Aorta (tissue), 5 donors: ENCODE data around the gene KNL1. TPM values are rescaled to one million over a fixed set of nuclear protein-coding genes. Genes with fewer than 3 reads are reported as not detected.
"Not testable (repeated sequence)": the region's sequence is repeated elsewhere in the genome, so short reads cannot be mapped to it uniquely, and the experiment has no call there.

ENCODE experiments used
- ATAC-seq: fragments of 200-7000 bp; cut with Tn5 transposase; one replicate; pipeline ENCODE4 v1.9.1; 2022; ENCODE audit warnings: moderate library complexity; ENCODE audit not compliant: low FRiP score
- DNase-seq, 2 donors: peaks; one replicate each; pipeline ENCODE4 v3.0.0-alpha.2; 2020
- H3K27ac ChIP-seq, 2 donors: one replicate each; pipeline ENCODE4 v1.5.1; 2013; ENCODE audit warnings: low read length in 2 of 2, mild to moderate bottlenecking in 2 of 2, moderate library complexity in 2 of 2, control low read depth in 1 of 2, inconsistent platforms in 1 of 2, low read depth in 1 of 2
- H3K27me3 ChIP-seq, 2 donors: one replicate each; pipeline ENCODE4 v1.6.1; 2013; ENCODE audit warnings: control low read depth in 1 of 2, low read length in 1 of 2, mild to moderate bottlenecking in 1 of 2, moderate library complexity in 1 of 2; ENCODE audit not compliant: insufficient read depth in 2 of 2, control insufficient read depth in 1 of 2
- H3K36me3 ChIP-seq, 2 donors: one replicate each; pipeline ENCODE4 v1.6.1; 2013; ENCODE audit warnings: control low read depth in 1 of 2, low read length in 1 of 2, mild to moderate bottlenecking in 1 of 2; ENCODE audit not compliant: insufficient read depth in 2 of 2, control insufficient read depth in 1 of 2
- H3K4me1 ChIP-seq, 2 donors: one replicate each; pipeline ENCODE4 v1.6.1; 2013; ENCODE audit warnings: low read length in 2 of 2, control low read depth in 1 of 2, mild to moderate bottlenecking in 1 of 2, moderate library complexity in 1 of 2; ENCODE audit not compliant: insufficient read depth in 2 of 2, control insufficient read depth in 1 of 2
- H3K4me3 ChIP-seq, 2 donors: one replicate each; pipeline ENCODE4 v1.5.1; 2013; ENCODE audit warnings: low read length in 2 of 2, control low read depth in 1 of 2, mild to moderate bottlenecking in 1 of 2
- H3K9me3 ChIP-seq: one replicate; pipeline ENCODE4 v1.6.1; 2013; ENCODE audit warnings: mild to moderate bottlenecking, low read length; ENCODE audit not compliant: control insufficient read depth
- WGBS, 2 donors: extraction: QIAGEN DNeasy Blood & Tissue Kit; methylation state at CpG; one replicate each; pipeline ENCODE4 v1.1.7; 2013; 5-methylcytosine and 5-hydroxymethylcytosine counted together
- intact Hi-C, 2 donors: fragments of 100-400 bp; cut with DNase I; formaldehyde crosslinking; loops; one replicate each; pipeline versions ENCODE4 v1.14.2 to v1.15.0; 2022
- polyA plus RNA-seq, 2 donors: library from polyadenylated mRNA; stranded (reverse); fragments of 200-250 nt; gene quantifications; one replicate each; pipeline ENCODE4 v1.2.3, GENCODE V29; 2013
- total RNA-seq, 2 donors: library from RNA; stranded (reverse); fragmentation: NEBNext Ultra II Directional; extraction: Animal tissue kit (Norgen Biotek cat#: 25700); gene quantifications; one replicate each; pipeline ENCODE4 v1.2.1, GENCODE V29; 2021
- donor health status: healthy with polysubstance abuse.
- donor health status: Bipolar disorder and iron deficiency.
- donor health status: DM: no; HTN: no; CAD: no.
- donor health status: DM: no; HTN: no; CAD: no.
- donor health status: DM: yes; HTN: yes; CAD: no.

KNL1 gene
- total and polyA plus RNA-seq, 4 donors, result 0.03 to 1.6 (median 0.46) TPM

DNA sequence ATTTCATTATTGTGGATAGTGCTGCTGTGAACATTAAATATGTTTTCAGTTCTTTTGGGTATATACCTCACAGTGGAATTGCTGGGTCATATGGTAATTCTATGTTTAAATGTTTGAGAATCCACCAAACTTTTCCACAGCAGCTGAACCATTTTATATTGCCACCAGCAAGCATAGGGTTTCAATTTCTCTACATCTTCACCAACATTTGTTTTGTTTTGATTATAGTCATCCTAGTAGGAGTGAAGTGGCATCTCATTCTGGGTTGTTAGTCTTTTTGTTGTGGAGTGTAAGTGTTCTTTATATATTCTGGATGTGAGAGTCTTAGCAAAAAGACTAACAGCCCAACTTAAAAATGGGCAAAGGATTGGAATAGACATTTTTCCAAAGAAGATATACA, 18.9 kb upstream of the KNL1 start:
- Histone ChIP-seq H3K27ac (no peak overlapping the region), H3K4me1 (no peaks in the 10 kb centered on the region), H3K4me3 (no peak overlapping the region), H3K27me3 (no peaks in the 10 kb centered on the region), H3K36me3 (peaks cover 0 to 5% of the 10 kb centered on the region in 2 donors), H3K9me3 (no peaks in the 10 kb centered on the region)
- no peak for DNase-seq
- no peak for ATAC-seq
- intact Hi-C loops, result no loop called here

DNA sequence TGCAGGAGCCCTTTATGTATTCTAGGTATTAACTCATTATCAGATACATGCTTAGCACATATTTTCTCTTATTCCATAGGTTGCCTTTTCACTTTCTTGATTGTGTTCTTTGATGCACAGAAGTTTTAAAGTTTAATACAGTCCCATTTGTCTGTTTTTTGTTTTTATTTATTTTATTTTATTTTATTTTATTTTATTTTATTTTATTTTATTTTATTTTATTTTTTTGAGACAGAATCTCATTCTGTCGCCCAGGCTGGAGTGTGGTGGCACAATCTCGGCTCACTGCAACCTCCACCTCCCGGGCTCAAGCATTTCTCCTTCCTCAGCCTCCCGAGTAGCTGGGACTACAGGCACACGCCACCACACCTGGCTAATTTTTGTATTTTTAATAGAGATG, 17.1 kb upstream of the KNL1 start:
- H3K9me3 ChIP-seq, intact Hi-C loops, H3K27ac ChIP-seq, H3K4me1 ChIP-seq, DNase-seq, H3K36me3 ChIP-seq, ATAC-seq, H3K27me3 ChIP-seq, H3K4me3 ChIP-seq: not testable (repeated sequence)
- WGBS, 2 donors, result 96 to 97% methylated on average over 5 of the region's 5 CpGs

DNA sequence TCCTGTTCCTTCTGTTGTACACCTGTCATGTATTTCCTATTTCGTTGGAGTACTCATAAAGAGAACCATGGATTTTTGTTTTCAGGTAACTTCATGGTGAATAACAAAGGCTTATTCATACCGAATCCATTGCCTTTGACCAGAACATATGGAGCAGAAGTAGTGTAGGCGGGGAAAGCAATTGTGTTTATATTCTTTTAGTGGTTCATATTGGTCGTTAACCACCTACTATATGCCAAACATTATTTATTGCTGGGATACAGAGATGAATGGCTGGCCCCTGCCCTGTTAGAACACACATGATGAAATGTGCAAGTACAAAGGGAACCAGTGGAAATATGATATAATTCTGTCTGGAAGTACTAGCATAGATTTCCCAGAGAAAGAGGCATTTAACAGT, 15.2 kb upstream of the KNL1 start:
- Histone ChIP-seq H3K27ac (no peak overlapping the region), H3K4me1 (no peaks in the 10 kb centered on the region), H3K27me3 (no peaks in the 10 kb centered on the region), H3K4me3 (no peak overlapping the region), H3K9me3 (no peaks in the 10 kb centered on the region), H3K36me3 (peaks cover 0 to 3% of the 10 kb centered on the region in 2 donors)
- 78 to 91% methylated on average over 4 of the region's 4 CpGs for WGBS, 2 donors
- ATAC-seq (no peak), DNase-seq (no peak)
- intact Hi-C loops, result no loop called here

DNA sequence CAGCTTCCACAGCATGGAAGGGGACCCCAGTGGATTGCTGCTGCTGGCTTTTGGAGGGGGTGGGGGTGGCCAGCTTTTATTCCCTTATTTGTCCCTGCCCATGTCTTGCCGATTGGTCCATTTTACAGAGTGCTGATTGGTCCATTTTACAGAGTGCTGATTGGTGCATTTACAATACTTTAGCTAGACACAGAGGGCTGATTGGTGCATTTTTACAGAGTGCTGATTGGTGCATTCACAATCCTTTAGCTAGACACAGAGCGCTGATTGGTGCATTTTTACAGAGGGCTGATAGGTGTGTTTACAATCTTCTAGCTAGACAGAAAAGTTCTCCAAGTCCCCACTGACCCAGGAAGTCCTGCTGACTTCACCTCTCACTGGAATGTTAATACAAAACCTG, 12.3 kb upstream of the KNL1 start:
- ATAC-seq, intact Hi-C loops, H3K9me3 ChIP-seq, H3K4me1 ChIP-seq, H3K27me3 ChIP-seq, H3K4me3 ChIP-seq, H3K27ac ChIP-seq, DNase-seq, H3K36me3 ChIP-seq: not testable (repeated sequence)
- WGBS, 2 donors, result 63 to 95% methylated on average over 2 of the region's 2 CpGs

DNA sequence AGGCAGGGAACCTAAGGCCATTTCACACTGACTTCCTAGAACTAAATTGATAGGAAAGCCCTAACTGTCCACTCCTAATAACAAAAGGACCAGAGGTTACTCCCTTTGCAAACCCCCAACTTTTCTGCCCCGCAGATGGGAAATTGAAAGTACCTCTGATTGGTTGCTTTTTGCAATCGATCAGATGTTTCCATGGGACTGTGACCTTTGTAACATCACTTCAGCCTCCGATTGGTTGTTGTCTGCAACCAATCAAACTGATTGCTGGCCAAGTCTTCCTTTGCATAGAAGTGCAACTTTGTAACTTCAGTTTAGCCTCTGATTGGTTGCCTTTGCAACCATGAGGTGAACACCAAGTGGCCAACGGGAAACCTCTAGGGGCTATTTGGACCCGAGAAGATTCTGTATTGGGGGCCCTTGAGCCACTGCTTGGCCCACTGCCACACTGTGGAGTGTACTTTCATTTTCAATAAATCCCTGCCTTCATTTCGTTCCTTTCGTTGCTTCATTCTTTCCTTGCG, 11.3 kb upstream of the KNL1 start:
- Histone ChIP-seq H3K4me1 (no peaks in the 10 kb centered on the region), H3K27ac (no peak overlapping the region), H3K9me3 (no peaks in the 10 kb centered on the region), H3K4me3 (no peak overlapping the region), H3K36me3 (no peaks in the 10 kb centered on the region), H3K27me3 (no peaks in the 10 kb centered on the region)
- no peak for ATAC-seq
- intact Hi-C loops, result no loop called here
- DNase-seq, result no peak
- WGBS, 2 donors, result 66 to 70% methylated on average over 8 of the region's 8 CpGs

DNA sequence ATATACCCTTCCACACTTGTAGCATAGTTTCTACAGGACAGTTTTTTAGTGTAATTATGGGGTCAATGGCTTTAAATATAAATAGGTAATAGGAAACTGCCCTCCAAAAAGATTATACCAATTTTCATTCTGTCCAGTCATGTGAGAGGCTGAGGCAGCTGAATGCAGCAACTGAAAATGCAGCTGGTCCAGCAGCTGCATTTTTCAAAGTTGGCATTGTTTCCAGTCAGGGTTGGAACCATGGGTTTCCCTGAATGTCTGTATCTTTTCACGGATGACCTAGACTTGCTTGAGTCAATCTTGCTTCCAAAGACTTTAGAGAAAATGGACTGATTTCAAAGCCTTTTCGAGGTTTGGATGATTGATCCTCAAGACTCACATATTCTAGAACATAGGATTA, 9.9 kb upstream of the KNL1 start:
- intact Hi-C loops, result no loop called here
- 43% methylated on average over 2 of the region's 2 CpGs for WGBS, 2 donors
- no peaks in the 10 kb centered on the region for H3K27me3 ChIP-seq

DNA sequence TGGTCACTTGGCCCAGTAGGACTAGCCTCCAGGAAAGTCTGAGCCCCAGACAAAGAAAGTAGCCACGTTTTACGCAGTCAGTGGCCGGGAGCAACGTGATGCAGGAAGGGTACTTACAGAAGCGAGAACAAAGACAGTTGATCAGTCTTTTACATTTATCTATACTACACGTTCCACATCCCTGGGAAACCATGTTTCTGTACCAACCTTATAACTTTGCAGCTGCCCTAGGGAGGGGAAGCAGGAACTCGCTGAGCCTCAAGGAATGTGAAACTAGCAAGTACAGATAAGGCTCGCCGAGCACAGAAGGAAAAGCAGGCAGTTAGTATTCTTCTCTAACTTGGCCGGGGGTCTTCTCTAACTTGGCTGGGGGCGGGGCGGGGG, 3.4 kb upstream of the KNL1 start:
- H3K36me3 ChIP-seq, result no peaks in the 10 kb centered on the region
- intact Hi-C loops, result loop anchor here (5.0 to 10.0 kb wide), 5 partner anchors 102 to 524 kb away; partner anchors contain the start of genes C15orf62 (in 1 of the 2), GCHFR (in 1 of the 2), INO80 (in 1 of the 2) and RMDN3 (in 1 of the 2)
- H3K27me3 ChIP-seq, result no peaks in the 10 kb centered on the region
- no peak overlapping the region for H3K27ac ChIP-seq
- 14 to 32% methylated on average over 12 of the region's 12 CpGs for WGBS, 2 donors
- no peak for DNase-seq
- H3K4me1 ChIP-seq, result no peaks in the 10 kb centered on the region
- no peak overlapping the region for H3K4me3 ChIP-seq
- no peak for ATAC-seq
- H3K9me3 ChIP-seq, result no peaks in the 10 kb centered on the region

More for the DNA sequence above, 9.9 kb upstream of the KNL1 start:
- ATAC-seq (no peak), DNase-seq (no peak)
- Histone ChIP-seq H3K4me1 (no peaks in the 10 kb centered on the region), H3K36me3 (no peaks in the 10 kb centered on the region), H3K9me3 (no peaks in the 10 kb centered on the region), H3K4me3 (no peak overlapping the region), H3K27ac (no peak overlapping the region)

DNA sequence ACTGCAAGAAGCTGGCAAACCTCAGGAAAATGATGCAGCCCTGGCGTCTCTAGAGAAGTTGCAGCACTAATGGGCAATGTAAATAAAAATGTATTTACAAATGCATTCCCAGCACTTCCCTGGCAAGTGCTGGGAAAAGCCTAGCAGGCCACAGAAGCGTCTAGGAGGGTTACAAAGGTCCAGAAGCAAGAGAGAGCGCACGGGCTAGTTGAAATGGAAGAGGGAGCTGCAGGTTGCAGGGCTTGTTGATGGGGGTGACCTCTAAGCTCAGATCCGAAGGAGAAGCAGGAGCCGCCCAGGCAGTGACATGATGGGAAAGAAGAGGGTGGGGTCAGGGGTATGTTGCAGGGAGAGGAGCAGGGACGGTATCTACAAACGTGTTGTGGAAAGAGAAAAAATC, 2.7 kb upstream of the KNL1 start:
- H3K36me3 ChIP-seq, result no peaks in the 10 kb centered on the region
- DNase-seq, result no peak
- no peak overlapping the region for H3K4me3 ChIP-seq
- H3K27ac ChIP-seq, result no peak overlapping the region
- WGBS, 2 donors, result 61 to 69% methylated on average over 8 of the region's 8 CpGs
- no peak for ATAC-seq
- no peaks in the 10 kb centered on the region for H3K27me3 ChIP-seq
- no peaks in the 10 kb centered on the region for H3K9me3 ChIP-seq
- H3K4me1 ChIP-seq, result no peaks in the 10 kb centered on the region
- intact Hi-C loops, result loop anchor here (5.0 to 10.0 kb wide), 5 partner anchors 101 to 523 kb away; partner anchors contain the start of genes C15orf62 (in 1 of the 2), GCHFR (in 1 of the 2), INO80 (in 1 of the 2) and RMDN3 (in 1 of the 2)

DNA sequence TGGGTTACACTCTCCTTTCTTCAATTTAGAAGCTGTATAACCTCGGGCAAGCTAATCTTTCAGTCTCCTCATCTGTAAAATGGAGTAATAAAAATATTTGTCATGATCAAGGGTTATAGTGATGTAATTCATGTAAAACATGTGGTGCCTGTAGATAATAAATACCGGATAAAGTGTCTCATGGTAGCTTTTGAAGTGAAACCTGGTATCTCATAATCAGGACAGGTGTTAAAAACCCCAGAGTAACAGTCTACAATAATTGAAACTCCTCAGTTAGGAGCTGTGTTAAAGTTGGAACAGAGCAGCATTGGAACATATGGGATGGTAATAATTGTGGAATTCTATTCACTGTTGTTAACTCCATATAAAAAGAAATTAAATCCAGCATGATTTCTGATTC, 884 bp upstream of the KNL1 start:
- Histone ChIP-seq H3K9me3 (no peaks in the 10 kb centered on the region), H3K4me3 (no peak overlapping the region), H3K27me3 (no peaks in the 10 kb centered on the region), H3K4me1 (no peaks in the 10 kb centered on the region), H3K27ac (no peak overlapping the region), H3K36me3 (no peaks in the 10 kb centered on the region)
- DNase-seq (no peak), ATAC-seq (no peak)
- intact Hi-C loops, result loop anchor here (5.0 to 10.0 kb wide), 5 partner anchors 99 to 522 kb away; partner anchors contain the start of genes C15orf62 (in 1 of the 2), GCHFR (in 1 of the 2), INO80 (in 1 of the 2) and RMDN3 (in 1 of the 2)
- 72 to 75% methylated on average over 2 of the region's 2 CpGs for WGBS, 2 donors
